GM12891 (cell line): ENCODE results near the gene TGIF1.
"Not testable (repeated sequence)": the region's sequence is repeated elsewhere in the genome, so short reads cannot be mapped to it uniquely, and the experiment has no call there.

Experiments
- DNase-seq: peaks from one replicate; pipeline ENCODE4 v3.0.0; 2011; ENCODE audit warnings: low spot score; ENCODE audit not compliant: insufficient read length
- FAIRE-seq: peaks from 2 replicates; lab custom pipeline; 2011; peaks lifted over from hg19 to GRCh38; lab: Jason Lieb, UNC
- PAX5 ChIP-seq: IDR thresholded peaks from 2 replicates; pipeline ENCODE4 v1.6.1; 2011; ENCODE audit warnings: low read length, moderate library complexity, mild to moderate bottlenecking; ENCODE audit not compliant: insufficient read depth, severe bottlenecking
- POLR2A ChIP-seq: IDR thresholded peaks from 2 replicates; pipeline ENCODE4 v1.6.1; 2011; ENCODE audit warnings: low read depth, low read length, control low read depth
- POLR2AphosphoS5 ChIP-seq: IDR thresholded peaks from 2 replicates; pipeline ENCODE4 v1.6.1; 2011; ENCODE audit warnings: low read depth, low read length, control low read depth
- POU2F2 ChIP-seq: IDR thresholded peaks from 2 replicates; pipeline ENCODE4 v1.6.1; 2011; ENCODE audit warnings: low read depth, mild to moderate bottlenecking, control low read depth, low read length, moderate library complexity
- SPI1 ChIP-seq: IDR thresholded peaks from 2 replicates; pipeline ENCODE4 v1.6.1; 2011; ENCODE audit warnings: low read depth, low read length, control low read depth
- TAF1 ChIP-seq: IDR thresholded peaks from 2 replicates; pipeline ENCODE4 v1.6.1; 2011; ENCODE audit warnings: low read depth, low read length, control low read depth

Gene TGIF1

GRCh38 chr18:3466872-3467271 is 16.9 kb downstream of the TGIF1 start:
- no peak for TF ChIP-seq POLR2A
- TF ChIP-seq TAF1 = no peak
- no peak for TF ChIP-seq PAX5
- no peak for TF ChIP-seq SPI1
- no peak for DNase-seq
- FAIRE-seq = no peak

GRCh38 chr18:3468066-3468705 is 18.2 kb downstream of the TGIF1 start:
- FAIRE-seq (no peak), DNase-seq (no peak)
- no peak for TF ChIP-seq POLR2AphosphoS5
- no peak for TF ChIP-seq PAX5
- TF ChIP-seq TAF1 = no peak
- no peak for TF ChIP-seq SPI1
- TF ChIP-seq POLR2A = no peak
- TF ChIP-seq POU2F2 = no peak

GRCh38 chr18:3468833-3469232 is 18.9 kb downstream of the TGIF1 start:
- FAIRE-seq = no peak
- DNase-seq = no peak
- TF ChIP-seq TAF1 = no peak
- no peak for TF ChIP-seq PAX5
- no peak for TF ChIP-seq POU2F2
- TF ChIP-seq POLR2A = no peak
- TF ChIP-seq POLR2AphosphoS5 = no peak
- no peak for TF ChIP-seq SPI1

GRCh38 chr18:3471141-3471648 is 21.2 kb downstream of the TGIF1 start:
- DNase-seq (no peak), FAIRE-seq (no peak)
- TF ChIP-seq PAX5 (no peak), POLR2A (no peak), POLR2AphosphoS5 (no peak)

- FAIRE-seq, DNase-seq: not testable (repeated sequence)
Observed at GRCh38 chr18:3472121-3472520, 22.1 kb downstream of the TGIF1 start.

GRCh38 chr18:3472681-3473544 is 22.9 kb downstream of the TGIF1 start:
- TF ChIP-seq SPI1 (peak; percentile 61), PAX5 (no peak)
- DNase-seq = no peak
- FAIRE-seq = no peak

GRCh38 chr18:3478262-3478978 is 28.4 kb downstream of the TGIF1 start:
- FAIRE-seq = no peak
- TF ChIP-seq POLR2A = no peak
- no peak for TF ChIP-seq TAF1
- no peak for TF ChIP-seq POLR2AphosphoS5
- TF ChIP-seq POU2F2 = no peak
- TF ChIP-seq SPI1 = no peak
- no peak for TF ChIP-seq PAX5
- no peak for DNase-seq

GRCh38 chr18:3479978-3480509 is 30.1 kb downstream of the TGIF1 start:
- TF ChIP-seq TAF1 (no peak), POLR2AphosphoS5 (no peak), PAX5 (no peak), POLR2A (no peak), POU2F2 (no peak), SPI1 (no peak)
- DNase-seq = no peak
- FAIRE-seq = no peak

GRCh38 chr18:3480827-3481573 is 31.0 kb downstream of the TGIF1 start:
- DNase-seq = no peak
- no peak for TF ChIP-seq POLR2A
- TF ChIP-seq PAX5 = no peak
- no peak for TF ChIP-seq TAF1
- no peak for TF ChIP-seq POU2F2
- TF ChIP-seq POLR2AphosphoS5 = no peak
- no peak for TF ChIP-seq SPI1
- FAIRE-seq = no peak
